Measurements from ENCODE around the gene ZGRF1.

- TF ChIP-seq POLR2A (IDR thresholded peaks at IDR 0.05; ENCODE audit: low read length) (no peak), GATA1 (IDR thresholded peaks at IDR 0.05; ENCODE audit: low read depth, low read length) (no peak)
Measured at GRCh38 chr4:112508356-112508755, 128.4 kb downstream of the ZGRF1 start.
